ENCODE data around the gene PBX3.

Gene PBX3

GRCh38 chr9:125966466-125966865 lies 219.3 kb downstream of the PBX3 start:
- Histone ChIP-seq H3F3A (ENCODE audit: insufficient read depth) (no peaks in the 10 kb centered on the region), H3K27ac (ENCODE audit: low read depth, low read length) (no peak overlapping the region), H2AFZ (ENCODE audit: low read depth, low read length, severe bottlenecking) (no peak overlapping the region), H3K9me2 (replicated peaks; ENCODE audit: insufficient read depth, low read length) (no peaks in the 10 kb centered on the region), H3K9me3 (ENCODE audit: insufficient read depth, low read length) (no peaks in the 10 kb centered on the region), H3K79me2 (ENCODE audit: insufficient read depth, low read length) (no peaks in the 10 kb centered on the region), H3K4me2 (ENCODE audit: low read depth, low read length, poor library complexity, severe bottlenecking) (no peak overlapping the region), H4K20me1 (ENCODE audit: low read depth, low read length) (no peaks in the 10 kb centered on the region), H3K36me3 (ENCODE audit: low read length) (no peaks in the 10 kb centered on the region), H3K27me3 (ENCODE audit: low read length) (no peaks in the 10 kb centered on the region), H3K9ac (ENCODE audit: low read length) (no peak overlapping the region), H3K4me3 (ENCODE audit: insufficient read depth, low read length, poor library complexity, severe bottlenecking) (no peak overlapping the region)
- TF ChIP-seq, protein P1, sequence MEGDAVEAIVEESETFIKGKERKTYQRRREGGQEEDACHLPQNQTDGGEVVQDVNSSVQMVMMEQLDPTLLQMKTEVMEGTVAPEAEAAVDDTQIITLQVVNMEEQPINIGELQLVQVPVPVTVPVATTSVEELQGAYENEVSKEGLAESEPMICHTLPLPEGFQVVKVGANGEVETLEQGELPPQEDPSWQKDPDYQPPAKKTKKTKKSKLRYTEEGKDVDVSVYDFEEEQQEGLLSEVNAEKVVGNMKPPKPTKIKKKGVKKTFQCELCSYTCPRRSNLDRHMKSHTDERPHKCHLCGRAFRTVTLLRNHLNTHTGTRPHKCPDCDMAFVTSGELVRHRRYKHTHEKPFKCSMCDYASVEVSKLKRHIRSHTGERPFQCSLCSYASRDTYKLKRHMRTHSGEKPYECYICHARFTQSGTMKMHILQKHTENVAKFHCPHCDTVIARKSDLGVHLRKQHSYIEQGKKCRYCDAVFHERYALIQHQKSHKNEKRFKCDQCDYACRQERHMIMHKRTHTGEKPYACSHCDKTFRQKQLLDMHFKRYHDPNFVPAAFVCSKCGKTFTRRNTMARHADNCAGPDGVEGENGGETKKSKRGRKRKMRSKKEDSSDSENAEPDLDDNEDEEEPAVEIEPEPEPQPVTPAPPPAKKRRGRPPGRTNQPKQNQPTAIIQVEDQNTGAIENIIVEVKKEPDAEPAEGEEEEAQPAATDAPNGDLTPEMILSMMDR (IDR thresholded peaks at IDR 0.05; ENCODE audit: insufficient read depth, low read length, poor library complexity, severe bottlenecking), result no peak
- TF ChIP-seq EZH2phosphoT487 (conservative IDR thresholded peaks at IDR 0.05; ENCODE audit: low read length), result no peak

- Histone ChIP-seq H3F3A (ENCODE audit: insufficient read depth) (no peaks in the 10 kb centered on the region), H3K27me3 (ENCODE audit: low read length) (no peaks in the 10 kb centered on the region), H2AFZ (ENCODE audit: low read depth, low read length, severe bottlenecking) (no peak overlapping the region), H3K27ac (ENCODE audit: low read depth, low read length) (no peak overlapping the region), H4K20me1 (ENCODE audit: low read depth, low read length) (no peaks in the 10 kb centered on the region), H3K9ac (ENCODE audit: low read length) (no peak overlapping the region), H3K4me3 (ENCODE audit: insufficient read depth, low read length, poor library complexity, severe bottlenecking) (no peak overlapping the region), H3K4me2 (ENCODE audit: low read depth, low read length, poor library complexity, severe bottlenecking) (no peak overlapping the region), H3K9me3 (ENCODE audit: insufficient read depth, low read length) (no peaks in the 10 kb centered on the region), H3K36me3 (ENCODE audit: low read length) (no peaks in the 10 kb centered on the region), H3K9me2 (replicated peaks; ENCODE audit: insufficient read depth, low read length) (no peaks in the 10 kb centered on the region), H3K79me2 (ENCODE audit: insufficient read depth, low read length) (no peaks in the 10 kb centered on the region)
- no peak for TF ChIP-seq EZH2phosphoT487 (conservative IDR thresholded peaks at IDR 0.05; ENCODE audit: low read length)
These were observed 220.0 kb downstream of the PBX3 start for GRCh38 chr9:125966959-125967711.

- no peaks in the 10 kb centered on the region for H3K27me3 ChIP-seq (ENCODE audit: low read length)
- no peaks in the 10 kb centered on the region for H3K36me3 ChIP-seq (ENCODE audit: low read length)
- no peaks in the 10 kb centered on the region for H4K20me1 ChIP-seq (ENCODE audit: low read depth, low read length)
- no peak overlapping the region for H3K4me3 ChIP-seq (ENCODE audit: insufficient read depth, low read length, poor library complexity, severe bottlenecking)
- H3F3A ChIP-seq (ENCODE audit: insufficient read depth), result no peaks in the 10 kb centered on the region
- H3K79me2 ChIP-seq (ENCODE audit: insufficient read depth, low read length), result no peaks in the 10 kb centered on the region
- no peak overlapping the region for H2AFZ ChIP-seq (ENCODE audit: low read depth, low read length, severe bottlenecking)
- H3K9me3 ChIP-seq (ENCODE audit: insufficient read depth, low read length), result no peaks in the 10 kb centered on the region
- H3K9ac ChIP-seq (ENCODE audit: low read length), result no peak overlapping the region
- no peaks in the 10 kb centered on the region for H3K9me2 ChIP-seq (replicated peaks; ENCODE audit: insufficient read depth, low read length)
- H3K4me2 ChIP-seq (ENCODE audit: low read depth, low read length, poor library complexity, severe bottlenecking), result no peak overlapping the region
- no peak overlapping the region for H3K27ac ChIP-seq (ENCODE audit: low read depth, low read length)
- TF ChIP-seq EZH2phosphoT487 (conservative IDR thresholded peaks at IDR 0.05; ENCODE audit: low read length), result no peak
- TF ChIP-seq, protein P1 (IDR thresholded peaks at IDR 0.05; ENCODE audit: insufficient read depth, low read length, poor library complexity, severe bottlenecking), result no peak
These were observed 221.7 kb downstream of the PBX3 start for GRCh38 chr9:125968714-125969374.

DNA sequence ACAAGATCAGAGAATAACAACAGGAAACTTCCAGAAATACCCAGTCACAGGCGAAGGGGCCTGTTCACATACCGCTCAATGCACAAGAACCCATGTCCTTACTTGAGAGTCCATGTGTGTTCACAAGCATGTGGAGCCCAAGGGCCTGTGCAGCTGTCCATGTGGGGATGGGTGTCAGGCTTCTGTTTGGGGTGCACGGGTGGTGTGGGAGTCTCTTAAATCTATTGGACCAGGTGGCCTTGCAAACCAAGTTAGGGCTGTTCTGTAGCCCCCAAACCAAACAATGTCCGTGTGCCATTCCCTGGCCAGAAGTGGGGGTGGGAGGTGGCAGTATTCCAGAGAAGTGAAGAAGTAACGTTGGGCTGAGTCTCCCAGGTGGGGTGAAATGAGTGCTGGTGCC lies 222.3 kb downstream of the PBX3 start:
- H3K9me2 ChIP-seq (replicated peaks; ENCODE audit: insufficient read depth, low read length), result no peaks in the 10 kb centered on the region
- H3K9ac ChIP-seq (ENCODE audit: low read length), result no peak overlapping the region
- H2AFZ ChIP-seq (ENCODE audit: low read depth, low read length, severe bottlenecking), result no peak overlapping the region
- H3K9me3 ChIP-seq (ENCODE audit: insufficient read depth, low read length), result no peaks in the 10 kb centered on the region
- no peaks in the 10 kb centered on the region for H3F3A ChIP-seq (ENCODE audit: insufficient read depth)
- H3K36me3 ChIP-seq (ENCODE audit: low read length), result no peaks in the 10 kb centered on the region
- H3K79me2 ChIP-seq (ENCODE audit: insufficient read depth, low read length), result no peaks in the 10 kb centered on the region
- no peak overlapping the region for H3K4me3 ChIP-seq (ENCODE audit: insufficient read depth, low read length, poor library complexity, severe bottlenecking)
- no peak overlapping the region for H3K27ac ChIP-seq (ENCODE audit: low read depth, low read length)
- TF ChIP-seq, protein P1 (IDR thresholded peaks at IDR 0.05; ENCODE audit: insufficient read depth, low read length, poor library complexity, severe bottlenecking), result no peak
- TF ChIP-seq EZH2phosphoT487 (conservative IDR thresholded peaks at IDR 0.05; ENCODE audit: low read length), result no peak
- no peaks in the 10 kb centered on the region for H4K20me1 ChIP-seq (ENCODE audit: low read depth, low read length)
- no peak overlapping the region for H3K4me2 ChIP-seq (ENCODE audit: low read depth, low read length, poor library complexity, severe bottlenecking)
- no peaks in the 10 kb centered on the region for H3K27me3 ChIP-seq (ENCODE audit: low read length)
